RWPE2 (cell line): Measurements from ENCODE around the gene SMG6.

Experiments used
- ATAC-seq: fragments of 200-7000 bp; cut with Tn5 transposase; 3 replicates; pipeline ENCODE4 v1.9.1; 2021; ENCODE audit warnings: low read depth
- DNase-seq: peaks from one replicate; pipeline ENCODE4 v3.0.0-alpha.2; 2020; ENCODE audit warnings: low spot score
- H3K27ac ChIP-seq: fragments of 450-650 bp; 2 replicates; pipeline ENCODE4 v1.5.1; 2017; ENCODE audit warnings: mild to moderate bottlenecking; ENCODE audit not compliant: poor library complexity, severe bottlenecking
- H3K27me3 ChIP-seq: fragments of 250-450 bp; sonication (Bioruptor Pico); 2 replicates; pipeline ENCODE4 v1.5.1; 2021; ENCODE audit warnings: mild to moderate bottlenecking, moderate library complexity; ENCODE audit not compliant: insufficient read depth, poor library complexity, severe bottlenecking
- H3K36me3 ChIP-seq: fragments of 250-450 bp; sonication (Bioruptor Pico); 2 replicates; pipeline ENCODE4 v1.5.1; 2020; ENCODE audit warnings: low read depth, mild to moderate bottlenecking, moderate library complexity
- H3K4me1 ChIP-seq: fragments of 250-450 bp; sonication (Bioruptor Pico); 2 replicates; pipeline ENCODE4 v1.5.1; 2021; ENCODE audit warnings: mild to moderate bottlenecking, moderate library complexity; ENCODE audit not compliant: insufficient read depth, poor library complexity, severe bottlenecking
- H3K4me3 ChIP-seq: fragments of 250-450 bp; sonication (Bioruptor Pico); 2 replicates; pipeline ENCODE4 v1.5.1; 2021; ENCODE audit warnings: mild to moderate bottlenecking, moderate library complexity; ENCODE audit not compliant: severe bottlenecking
- H3K9me3 ChIP-seq: fragments of 250-450 bp; sonication (Bioruptor Pico); 2 replicates; pipeline ENCODE4 v1.5.1; 2021; ENCODE audit warnings: mild to moderate bottlenecking, moderate library complexity; ENCODE audit not compliant: severe bottlenecking
- TF ChIP-seq, protein P1 (sequence below): fragments of 450-650 bp; IDR thresholded peaks from one replicate; pipeline ENCODE4 v1.5.1; 2017; ENCODE audit warnings: mild to moderate bottlenecking, moderate library complexity; ENCODE audit not compliant: poor library complexity, severe bottlenecking

Gene SMG6

DNA sequence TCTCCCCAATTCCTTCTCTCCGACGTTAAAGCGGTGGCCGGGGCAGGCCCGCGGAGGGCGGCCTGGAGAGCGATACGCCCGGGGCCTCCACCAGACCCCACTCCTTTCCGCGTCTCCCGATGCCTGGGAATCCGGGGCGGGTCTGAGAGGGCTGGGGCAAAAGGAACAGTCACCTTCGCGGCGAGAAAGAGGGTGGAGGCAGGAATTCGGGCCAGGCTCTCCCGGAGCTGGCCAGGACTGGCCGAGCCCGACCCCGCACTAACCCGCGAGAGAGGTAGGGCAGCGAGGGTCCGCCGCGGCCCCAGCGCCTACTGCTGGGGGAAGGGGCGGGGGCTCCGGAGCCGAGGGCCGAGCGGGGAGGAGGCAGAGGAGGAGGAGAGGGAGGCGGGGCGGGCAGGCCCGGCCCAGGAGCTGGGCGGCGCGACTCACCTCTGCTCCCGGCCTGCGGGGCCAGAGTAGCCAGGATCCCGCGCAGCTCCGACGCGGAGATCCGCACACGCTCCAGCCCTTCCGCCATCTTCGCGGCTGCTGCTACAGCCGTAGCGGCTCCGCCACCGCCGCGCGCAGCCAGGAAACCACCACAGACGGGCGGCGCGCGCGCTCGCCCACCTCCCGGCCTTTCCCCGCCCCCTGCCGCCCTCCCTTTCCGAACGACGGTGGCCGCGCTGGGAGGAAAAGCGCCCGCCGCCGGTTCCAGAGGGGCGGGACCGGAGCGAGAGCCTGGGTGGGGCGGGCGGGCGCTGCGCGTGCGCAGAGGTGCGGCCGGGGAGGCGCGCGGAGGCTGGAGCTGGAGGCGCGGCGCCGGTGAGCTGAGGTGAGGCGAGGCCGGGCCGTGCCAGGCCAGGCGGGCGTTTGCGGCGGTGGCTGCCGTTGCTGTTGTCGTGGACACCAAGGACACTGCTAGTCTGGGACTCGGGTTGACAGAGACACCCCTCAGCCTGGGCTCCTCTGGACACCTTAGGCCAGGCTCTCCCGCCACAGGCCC is at the start of gene SMG6, which contains the start of gene SRR:
SMG6 (minus strand) TSS at position 582 of the 985 bp plus-strand sequence; CDS start at position 517, 65 bp downstream.
SRR (plus strand) TSS at position 747 of the 985 bp plus-strand sequence. CDS start 11,611 bp downstream, outside the sequence.
- Histone ChIP-seq H3K4me3 (peak within 1 kb of the TSS; percentile 83), H3K27me3 (no peaks in the 10 kb centered on the region), H3K9me3 (no peaks in the 10 kb centered on the region), H3K36me3 (peaks cover 13% of the 10 kb centered on the region; the same call in 1 of the 2 replicates), H3K27ac (peak within 1 kb of the TSS; percentile 60), H3K4me1 (peaks cover 2% of the 10 kb centered on the region)
- DNase-seq (peak; percentile 88), ATAC-seq (peak; percentile 92)
- TF ChIP-seq, protein P1, sequence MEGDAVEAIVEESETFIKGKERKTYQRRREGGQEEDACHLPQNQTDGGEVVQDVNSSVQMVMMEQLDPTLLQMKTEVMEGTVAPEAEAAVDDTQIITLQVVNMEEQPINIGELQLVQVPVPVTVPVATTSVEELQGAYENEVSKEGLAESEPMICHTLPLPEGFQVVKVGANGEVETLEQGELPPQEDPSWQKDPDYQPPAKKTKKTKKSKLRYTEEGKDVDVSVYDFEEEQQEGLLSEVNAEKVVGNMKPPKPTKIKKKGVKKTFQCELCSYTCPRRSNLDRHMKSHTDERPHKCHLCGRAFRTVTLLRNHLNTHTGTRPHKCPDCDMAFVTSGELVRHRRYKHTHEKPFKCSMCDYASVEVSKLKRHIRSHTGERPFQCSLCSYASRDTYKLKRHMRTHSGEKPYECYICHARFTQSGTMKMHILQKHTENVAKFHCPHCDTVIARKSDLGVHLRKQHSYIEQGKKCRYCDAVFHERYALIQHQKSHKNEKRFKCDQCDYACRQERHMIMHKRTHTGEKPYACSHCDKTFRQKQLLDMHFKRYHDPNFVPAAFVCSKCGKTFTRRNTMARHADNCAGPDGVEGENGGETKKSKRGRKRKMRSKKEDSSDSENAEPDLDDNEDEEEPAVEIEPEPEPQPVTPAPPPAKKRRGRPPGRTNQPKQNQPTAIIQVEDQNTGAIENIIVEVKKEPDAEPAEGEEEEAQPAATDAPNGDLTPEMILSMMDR, result no peak

DNA sequence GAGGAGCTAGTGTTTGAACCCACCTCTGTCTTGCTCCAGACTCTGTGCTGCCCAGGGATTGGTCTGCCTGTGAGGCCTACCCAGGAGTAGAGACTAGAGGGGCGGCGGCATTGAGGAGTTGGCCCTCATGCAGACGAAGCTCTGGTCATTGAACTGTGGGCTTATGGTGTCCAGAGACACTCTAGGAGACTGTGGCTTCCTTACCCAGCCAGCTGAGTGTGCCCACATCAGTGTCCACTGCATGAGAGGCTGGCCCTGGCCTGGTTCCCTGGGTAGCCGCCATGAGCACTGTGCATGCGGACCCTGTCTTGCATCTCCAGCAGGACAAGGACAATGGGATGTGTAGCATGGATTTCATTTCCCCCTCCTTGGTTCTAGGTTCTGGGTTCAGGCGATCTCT is 47.7 kb upstream of the SMG6 start:
- no peak overlapping the region for H3K27ac ChIP-seq
- H3K27me3 ChIP-seq, result no peaks in the 10 kb centered on the region
- TF ChIP-seq, protein P1, result no peak
- no peak overlapping the region for H3K4me3 ChIP-seq
- DNase-seq (no peak), ATAC-seq (no peak)
- peaks cover 11% of the 10 kb centered on the region for H3K4me1 ChIP-seq
- H3K36me3 ChIP-seq, result no peaks in the 10 kb centered on the region; the same call in 1 of the 2 replicates
- H3K9me3 ChIP-seq, result no peaks in the 10 kb centered on the region

DNA sequence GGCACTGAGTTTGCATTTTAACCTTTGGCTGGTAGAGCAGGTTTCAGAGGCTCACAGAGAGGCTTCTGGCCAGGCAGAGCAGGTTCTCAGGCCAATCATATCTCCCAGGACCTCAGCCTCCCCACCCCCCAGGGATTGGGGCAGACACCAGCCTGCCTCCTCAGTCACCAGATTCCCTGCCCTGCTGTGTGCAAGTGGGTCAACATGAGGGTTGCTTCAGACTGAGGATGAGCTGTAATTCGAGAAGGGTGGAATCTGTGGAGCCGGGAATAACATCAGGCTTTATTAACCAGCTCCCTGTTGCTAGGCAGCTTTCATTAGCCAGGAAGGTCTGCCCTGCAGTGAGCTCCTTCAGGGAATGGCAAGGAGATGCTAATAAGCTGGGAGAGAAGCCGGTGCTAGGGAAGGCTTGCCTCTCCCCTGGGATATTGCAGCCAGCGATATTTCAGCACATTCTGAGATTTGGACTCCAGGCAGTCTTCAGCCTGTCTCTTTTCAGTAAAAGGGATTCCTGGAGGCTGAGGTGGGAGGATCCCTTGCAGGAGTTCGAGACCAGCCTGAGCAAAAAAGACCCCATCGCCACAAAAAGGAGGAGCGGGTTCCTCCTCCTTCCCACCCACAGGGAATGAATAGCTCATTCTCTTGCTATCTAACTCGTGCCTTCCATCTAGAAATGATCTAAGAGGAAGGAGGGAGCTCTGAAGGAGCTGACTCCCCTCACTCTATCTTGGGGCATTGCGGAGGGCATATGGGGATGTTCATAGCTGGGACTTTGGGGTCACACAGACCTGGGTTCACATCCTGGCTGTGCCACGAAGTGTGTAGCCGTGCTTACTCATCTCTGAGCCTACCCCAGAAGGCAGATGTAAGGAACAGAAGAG is 44.5 kb upstream of the SMG6 start:
- no peaks in the 10 kb centered on the region for H3K27me3 ChIP-seq
- H3K4me1 ChIP-seq, result peaks cover 8% of the 10 kb centered on the region
- H3K36me3 ChIP-seq, result peaks cover 15% of the 10 kb centered on the region; the same call in 1 of the 2 replicates
- peak overlapping the region; percentile 4 for H3K27ac ChIP-seq
- no peak overlapping the region for H3K4me3 ChIP-seq
- no peaks in the 10 kb centered on the region for H3K9me3 ChIP-seq
- no peak for DNase-seq
- TF ChIP-seq, protein P1, result no peak
- ATAC-seq, result peak; percentile 95

DNA sequence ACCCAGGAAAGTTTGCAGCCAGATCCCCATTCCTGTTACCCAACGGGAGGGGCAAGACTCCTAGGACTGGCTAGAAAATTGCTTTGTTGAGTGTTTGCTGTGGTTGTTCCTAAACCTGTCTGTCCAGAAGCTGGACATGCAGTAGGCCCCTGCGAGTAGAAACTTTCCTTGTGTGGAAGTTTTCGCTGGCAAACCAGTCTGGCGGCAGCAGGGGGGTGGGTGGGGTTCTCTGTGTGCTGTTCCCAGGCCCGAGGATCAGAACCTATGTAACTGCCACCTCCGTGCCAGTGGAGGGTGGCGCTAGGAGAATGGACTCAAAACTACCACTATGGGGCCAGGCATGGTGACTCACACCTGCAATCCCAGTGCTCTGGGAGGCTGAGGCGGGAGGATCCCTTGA is 42.9 kb upstream of the SMG6 start:
- Histone ChIP-seq H3K9me3 (no peaks in the 10 kb centered on the region), H3K4me1 (peaks cover 8% of the 10 kb centered on the region), H3K27me3 (no peaks in the 10 kb centered on the region), H3K4me3 (no peak overlapping the region), H3K27ac (no peak overlapping the region), H3K36me3 (peaks cover 24% of the 10 kb centered on the region)
- ATAC-seq (no peak), DNase-seq (no peak)
- TF ChIP-seq, protein P1, result no peak
